T-helper 1 cell treated with Interleukin-12 subunit alpha and Interleukin-12 subunit beta and Interleukin-4 antibody, amounts not matched to agents 30 μg/mL and 1 μg/mL, for 36 hours (primary cell): ENCODE data around the gene RNF217.
"Not testable (repeated sequence)": the region's sequence is repeated elsewhere in the genome, so short reads cannot be mapped to it uniquely, and the experiment has no call there.

ENCODE experiments used
- H3K27ac Mint-ChIP-seq: one replicate; pipeline ENCODE4 v1.8.0; 2021; ENCODE audit warnings: mild to moderate bottlenecking, mixed read lengths
- H3K27me3 Mint-ChIP-seq: one replicate; pipeline ENCODE4 v1.8.0; 2021; ENCODE audit warnings: low read depth, mixed read lengths
- H3K36me3 Mint-ChIP-seq: one replicate; pipeline ENCODE4 v1.8.0; 2021; ENCODE audit warnings: low read depth, mixed read lengths
- H3K4me1 Mint-ChIP-seq: one replicate; pipeline ENCODE4 v1.8.0; 2021; ENCODE audit warnings: low read depth, mixed read lengths
- H3K4me3 Mint-ChIP-seq: one replicate; pipeline ENCODE4 v1.8.0; 2021; ENCODE audit warnings: mild to moderate bottlenecking, moderate library complexity, mixed read lengths
- H3K9me3 Mint-ChIP-seq: one replicate; pipeline ENCODE4 v1.8.0; 2021; ENCODE audit warnings: mixed read lengths

The RNF217 gene

GRCh38 chr6:125034929-125035328, 72.7 kb downstream of the RNF217 start:
- H3K27me3 Mint-ChIP-seq, H3K4me3 Mint-ChIP-seq, H3K4me1 Mint-ChIP-seq, H3K36me3 Mint-ChIP-seq, H3K9me3 Mint-ChIP-seq, H3K27ac Mint-ChIP-seq: not testable (repeated sequence)

GRCh38 chr6:125036486-125036885, 74.2 kb downstream of the RNF217 start:
- not testable (repeated sequence) for H3K27me3 Mint-ChIP-seq, H3K9me3 Mint-ChIP-seq, H3K36me3 Mint-ChIP-seq, H3K4me3 Mint-ChIP-seq, H3K4me1 Mint-ChIP-seq, H3K27ac Mint-ChIP-seq

GRCh38 chr6:125037827-125038226, 75.6 kb downstream of the RNF217 start:
- no peak overlapping the region for H3K27ac Mint-ChIP-seq
- H3K36me3 Mint-ChIP-seq: no peaks in the 10 kb centered on the region
- H3K9me3 Mint-ChIP-seq: peaks cover 5% of the 10 kb centered on the region
- H3K27me3 Mint-ChIP-seq: no peaks in the 10 kb centered on the region
- H3K4me1 Mint-ChIP-seq: no peaks in the 10 kb centered on the region
- H3K4me3 Mint-ChIP-seq: no peak overlapping the region

- no peaks in the 10 kb centered on the region for H3K27me3 Mint-ChIP-seq
- peaks cover 5% of the 10 kb centered on the region for H3K9me3 Mint-ChIP-seq
- H3K27ac Mint-ChIP-seq: no peak overlapping the region
- no peaks in the 10 kb centered on the region for H3K36me3 Mint-ChIP-seq
- H3K4me3 Mint-ChIP-seq: no peak overlapping the region
- no peaks in the 10 kb centered on the region for H3K4me1 Mint-ChIP-seq
Measured at GRCh38 chr6:125038925-125039324, 76.7 kb downstream of the RNF217 start.

DNA sequence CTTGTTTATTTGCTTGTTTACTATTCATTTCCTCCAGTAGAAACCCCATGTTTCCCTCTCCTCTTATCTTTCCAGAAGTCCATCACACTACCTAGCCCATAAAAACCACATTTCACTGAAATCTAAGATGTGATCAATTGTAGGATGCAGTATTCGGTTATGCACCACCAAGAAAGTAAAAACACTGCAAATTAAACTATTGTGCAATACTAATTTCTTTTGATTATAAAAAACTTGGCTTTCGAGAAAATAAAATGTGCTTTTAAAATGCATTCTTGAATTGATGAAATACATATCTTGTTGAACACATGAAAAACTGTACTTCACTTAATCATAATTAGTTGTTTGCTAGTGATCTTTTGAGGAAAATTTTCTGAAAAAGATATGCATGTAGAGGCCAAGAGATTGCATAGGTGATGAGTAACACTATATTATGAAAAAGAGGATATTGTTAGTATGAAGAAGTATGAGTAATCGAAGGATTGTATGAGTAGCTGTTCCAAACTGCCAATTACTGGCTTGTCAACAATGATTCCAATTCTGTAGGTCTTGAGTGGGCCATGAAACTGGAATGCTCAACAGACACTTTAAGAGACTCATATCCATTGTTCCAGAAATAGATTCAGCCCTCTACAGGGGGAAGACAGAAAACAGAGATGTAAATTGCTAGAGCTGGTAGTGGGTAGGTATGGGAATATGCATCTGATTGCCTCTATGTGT, 79.7 kb downstream of the RNF217 start:
- Mint-ChIP-seq H3K27ac (no peak overlapping the region), H3K27me3 (no peaks in the 10 kb centered on the region), H3K4me3 (no peak overlapping the region), H3K36me3 (no peaks in the 10 kb centered on the region), H3K9me3 (peaks cover 5% of the 10 kb centered on the region), H3K4me1 (no peaks in the 10 kb centered on the region)

- no peak overlapping the region for H3K27ac Mint-ChIP-seq
- no peaks in the 10 kb centered on the region for H3K4me1 Mint-ChIP-seq
- H3K9me3 Mint-ChIP-seq: no peaks in the 10 kb centered on the region
- H3K27me3 Mint-ChIP-seq: no peaks in the 10 kb centered on the region
- H3K4me3 Mint-ChIP-seq: no peak overlapping the region
- no peaks in the 10 kb centered on the region for H3K36me3 Mint-ChIP-seq
Measured at GRCh38 chr6:125044066-125044465, 81.8 kb downstream of the RNF217 start.

DNA sequence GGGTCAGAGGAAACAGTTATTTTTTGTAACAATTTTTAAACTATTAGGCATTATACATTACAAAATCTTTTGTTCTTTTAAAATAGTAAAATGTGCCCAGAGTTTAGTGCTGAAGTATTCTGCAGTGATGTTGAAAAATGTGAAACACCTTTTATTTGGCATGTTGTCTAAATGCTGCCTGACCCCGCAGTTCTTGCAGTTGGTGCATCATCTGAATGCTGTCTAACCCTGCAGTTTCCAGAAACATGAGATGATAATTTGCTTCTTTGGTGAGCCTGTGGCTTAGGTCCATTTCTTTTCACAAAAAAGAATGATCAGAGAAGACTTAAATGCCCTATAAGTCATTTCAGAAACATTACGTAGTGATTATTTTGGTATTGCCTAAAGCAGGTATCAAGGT, 82.4 kb downstream of the RNF217 start:
- no peak overlapping the region for H3K4me3 Mint-ChIP-seq
- no peaks in the 10 kb centered on the region for H3K9me3 Mint-ChIP-seq
- no peak overlapping the region for H3K27ac Mint-ChIP-seq
- no peaks in the 10 kb centered on the region for H3K4me1 Mint-ChIP-seq
- H3K36me3 Mint-ChIP-seq: no peaks in the 10 kb centered on the region
- no peaks in the 10 kb centered on the region for H3K27me3 Mint-ChIP-seq

- H3K4me3 Mint-ChIP-seq: no peak overlapping the region
- no peak overlapping the region for H3K27ac Mint-ChIP-seq
- H3K27me3 Mint-ChIP-seq: no peaks in the 10 kb centered on the region
- H3K9me3 Mint-ChIP-seq: no peaks in the 10 kb centered on the region
- no peaks in the 10 kb centered on the region for H3K4me1 Mint-ChIP-seq
- no peaks in the 10 kb centered on the region for H3K36me3 Mint-ChIP-seq
Measured at GRCh38 chr6:125046107-125046925, 84.1 kb downstream of the RNF217 start.

DNA sequence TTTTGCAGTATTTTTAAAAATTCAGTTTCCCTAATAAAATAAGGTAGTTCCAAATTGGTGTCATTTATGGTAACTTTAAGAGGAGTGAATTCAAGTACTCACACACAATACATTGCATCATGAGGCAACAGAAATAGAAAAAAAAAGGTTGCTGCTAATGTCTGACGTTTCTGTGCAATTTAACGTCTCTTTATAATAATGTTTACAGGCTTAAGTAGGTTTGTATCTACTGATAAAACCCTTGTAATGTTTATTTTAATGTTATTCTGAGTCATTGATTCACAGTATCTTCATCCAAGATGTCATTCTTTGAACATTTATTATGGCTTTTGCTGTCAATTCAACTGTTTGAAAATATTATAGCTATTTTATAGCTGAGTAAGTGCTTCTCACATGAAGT, 86.0 kb downstream of the RNF217 start:
- H3K27me3 Mint-ChIP-seq: no peaks in the 10 kb centered on the region
- no peak overlapping the region for H3K27ac Mint-ChIP-seq
- no peak overlapping the region for H3K4me3 Mint-ChIP-seq
- no peaks in the 10 kb centered on the region for H3K36me3 Mint-ChIP-seq
- H3K4me1 Mint-ChIP-seq: no peaks in the 10 kb centered on the region
- H3K9me3 Mint-ChIP-seq: no peaks in the 10 kb centered on the region

GRCh38 chr6:125050663-125051318, 88.6 kb downstream of the RNF217 start:
- Mint-ChIP-seq H3K27me3 (no peaks in the 10 kb centered on the region), H3K36me3 (no peaks in the 10 kb centered on the region), H3K4me1 (no peaks in the 10 kb centered on the region), H3K9me3 (no peaks in the 10 kb centered on the region), H3K4me3 (no peak overlapping the region), H3K27ac (no peak overlapping the region)

GRCh38 chr6:125053809-125054208, 91.6 kb downstream of the RNF217 start:
- Mint-ChIP-seq H3K36me3 (no peaks in the 10 kb centered on the region), H3K4me1 (no peaks in the 10 kb centered on the region), H3K27me3 (no peaks in the 10 kb centered on the region), H3K4me3 (no peak overlapping the region), H3K27ac (no peak overlapping the region), H3K9me3 (no peaks in the 10 kb centered on the region)

DNA sequence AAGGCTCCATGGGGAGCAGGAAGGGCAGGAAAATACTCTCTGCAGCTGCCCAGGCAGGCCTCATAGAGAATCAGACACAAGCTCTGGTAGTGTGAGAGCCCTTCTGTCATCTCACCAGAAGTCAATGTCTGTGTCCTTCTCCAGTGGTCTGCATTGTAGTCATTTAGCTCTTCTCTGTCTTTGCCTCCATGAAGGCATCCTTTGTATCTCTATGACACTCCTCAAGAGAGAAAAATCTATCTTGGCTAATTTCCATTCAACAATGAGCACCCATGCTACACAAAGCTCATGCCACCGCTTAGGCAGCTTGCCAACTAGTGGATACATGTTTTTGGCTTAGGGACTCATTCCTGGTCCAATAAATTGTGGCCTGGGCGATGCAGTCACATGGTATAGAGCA, 92.1 kb downstream of the RNF217 start:
- H3K9me3 Mint-ChIP-seq: no peaks in the 10 kb centered on the region
- H3K4me1 Mint-ChIP-seq: no peaks in the 10 kb centered on the region
- H3K36me3 Mint-ChIP-seq: no peaks in the 10 kb centered on the region
- no peak overlapping the region for H3K4me3 Mint-ChIP-seq
- no peak overlapping the region for H3K27ac Mint-ChIP-seq
- no peaks in the 10 kb centered on the region for H3K27me3 Mint-ChIP-seq

- no peaks in the 10 kb centered on the region for H3K9me3 Mint-ChIP-seq
- H3K27ac Mint-ChIP-seq: no peak overlapping the region
- H3K4me3 Mint-ChIP-seq: no peak overlapping the region
- H3K27me3 Mint-ChIP-seq: no peaks in the 10 kb centered on the region
- no peaks in the 10 kb centered on the region for H3K36me3 Mint-ChIP-seq
- H3K4me1 Mint-ChIP-seq: no peaks in the 10 kb centered on the region
Measured at GRCh38 chr6:125057392-125058246, 95.4 kb downstream of the RNF217 start.

DNA sequence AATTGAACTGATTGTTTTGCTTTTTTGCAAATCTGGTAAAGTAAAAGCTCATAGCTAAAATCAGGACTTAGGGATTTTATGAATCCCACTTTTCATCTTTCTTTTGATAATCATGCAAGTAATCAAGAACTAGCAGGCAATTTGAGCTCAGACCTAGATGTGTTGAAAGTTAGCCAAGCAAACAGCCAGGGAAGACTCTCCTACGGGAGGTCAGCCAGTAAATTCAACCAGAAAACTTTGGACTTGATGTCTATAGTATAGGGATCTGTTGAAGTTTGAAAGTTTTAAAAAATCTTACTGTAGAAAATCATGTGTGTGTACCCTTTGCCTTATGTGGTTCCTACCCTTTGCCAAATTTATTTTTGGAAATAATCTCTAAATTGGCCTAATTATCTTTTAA, 96.3 kb downstream of the RNF217 start:
- Mint-ChIP-seq H3K27ac (no peak overlapping the region), H3K9me3 (no peaks in the 10 kb centered on the region), H3K36me3 (no peaks in the 10 kb centered on the region), H3K27me3 (no peaks in the 10 kb centered on the region), H3K4me1 (no peaks in the 10 kb centered on the region), H3K4me3 (no peak overlapping the region)
